Measurements from ENCODE around the gene PTP4A1. TPM values are rescaled to one million over a fixed set of nuclear protein-coding genes. Genes with fewer than 3 reads are reported as not detected.
"Not testable (repeated sequence)": the region's sequence is repeated elsewhere in the genome, so short reads cannot be mapped to it uniquely, and the experiment has no call there.

PTP4A1 gene
- 11.8 and 18.7 TPM in 2 replicates for total RNA-seq
- polyA plus RNA-seq: 62.2 and 65.8 TPM in 2 replicates

DNA sequence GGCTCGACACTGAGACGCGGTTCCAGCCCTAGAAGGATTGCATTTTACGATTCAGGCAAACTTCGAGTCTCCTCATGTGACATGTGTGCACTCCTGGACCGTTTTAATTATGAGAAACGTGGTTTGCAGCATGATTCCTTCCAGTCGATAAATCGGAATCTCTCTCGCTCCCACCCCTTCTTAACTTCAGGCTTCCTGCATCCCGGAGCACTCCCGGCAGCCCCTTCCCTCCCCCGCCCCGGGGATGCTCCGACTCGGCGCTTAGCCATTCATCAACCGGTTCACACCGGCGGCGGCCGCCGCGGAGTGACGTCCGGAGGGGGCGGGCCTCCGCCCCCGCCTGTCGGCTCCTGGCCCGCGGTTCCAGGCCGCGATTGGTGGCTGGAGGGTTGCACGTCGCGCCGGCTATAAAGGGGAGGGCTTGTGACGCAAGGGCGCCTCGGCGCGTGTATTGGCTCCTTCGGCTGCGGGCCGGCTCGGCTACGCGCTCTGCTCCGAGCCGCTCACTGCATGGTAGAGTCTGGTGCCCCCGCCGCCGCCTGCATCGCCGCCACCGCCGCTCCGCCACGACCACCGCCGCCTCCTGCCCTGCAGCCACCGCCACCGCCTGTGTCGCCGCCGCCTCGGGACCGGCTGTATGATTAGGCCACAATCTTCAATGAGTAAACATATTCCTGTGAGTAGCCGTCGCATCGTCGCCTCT, at the start of gene PTP4A1, which contains the start of gene LOC128125822:
Gene PTP4A1, plus strand, starts transcription at position 437 of the 703 bp plus-strand sequence. CDS start 4,401 bp downstream, outside the sequence.
Gene LOC128125822, plus strand, starts transcription at position 437 of the 703 bp plus-strand sequence.
- Histone ChIP-seq H3K9me3 (ENCODE audit: low read depth) (no peaks in the 10 kb centered on the region), H3K4me1 (ENCODE audit: low read depth) (peaks cover 26% of the 10 kb centered on the region), H3K27me3 (no peaks in the 10 kb centered on the region), H3K27ac (peak within 1 kb of the TSS; percentile 95), H3K36me3 (peaks cover 9% of the 10 kb centered on the region), H3K4me3 (peak within 1 kb of the TSS; percentile 95)
- peak; percentile 98 to 99 for DNase-seq (ENCODE audit: low read depth in 1 of 2, low spot score in 1 of 2)
- TF ChIP-seq, protein P1, sequence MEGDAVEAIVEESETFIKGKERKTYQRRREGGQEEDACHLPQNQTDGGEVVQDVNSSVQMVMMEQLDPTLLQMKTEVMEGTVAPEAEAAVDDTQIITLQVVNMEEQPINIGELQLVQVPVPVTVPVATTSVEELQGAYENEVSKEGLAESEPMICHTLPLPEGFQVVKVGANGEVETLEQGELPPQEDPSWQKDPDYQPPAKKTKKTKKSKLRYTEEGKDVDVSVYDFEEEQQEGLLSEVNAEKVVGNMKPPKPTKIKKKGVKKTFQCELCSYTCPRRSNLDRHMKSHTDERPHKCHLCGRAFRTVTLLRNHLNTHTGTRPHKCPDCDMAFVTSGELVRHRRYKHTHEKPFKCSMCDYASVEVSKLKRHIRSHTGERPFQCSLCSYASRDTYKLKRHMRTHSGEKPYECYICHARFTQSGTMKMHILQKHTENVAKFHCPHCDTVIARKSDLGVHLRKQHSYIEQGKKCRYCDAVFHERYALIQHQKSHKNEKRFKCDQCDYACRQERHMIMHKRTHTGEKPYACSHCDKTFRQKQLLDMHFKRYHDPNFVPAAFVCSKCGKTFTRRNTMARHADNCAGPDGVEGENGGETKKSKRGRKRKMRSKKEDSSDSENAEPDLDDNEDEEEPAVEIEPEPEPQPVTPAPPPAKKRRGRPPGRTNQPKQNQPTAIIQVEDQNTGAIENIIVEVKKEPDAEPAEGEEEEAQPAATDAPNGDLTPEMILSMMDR (IDR thresholded peaks at IDR 0.05; ENCODE audit: low read depth, low read length): no peak

DNA sequence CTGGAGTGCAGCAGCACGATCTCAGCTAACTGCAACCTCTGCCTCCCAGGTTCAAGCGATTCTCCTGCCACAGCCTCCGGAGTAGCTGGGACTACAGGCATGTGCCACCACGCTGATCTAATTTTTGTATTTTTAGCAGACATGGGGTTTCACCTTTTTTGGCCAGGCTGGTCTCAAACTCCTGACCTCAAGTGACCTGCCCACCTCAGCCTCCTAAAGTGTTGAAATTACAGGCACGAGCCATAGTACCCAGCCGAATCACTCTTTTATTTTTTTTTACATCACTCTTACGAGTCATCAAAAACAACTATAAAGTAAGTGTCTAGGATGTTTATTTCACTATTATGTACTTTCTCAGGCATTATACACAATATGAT, 49.4 kb upstream of the PTP4A1 start:
- not testable (repeated sequence) for H3K4me1 ChIP-seq (ENCODE audit: low read depth); H3K27ac ChIP-seq; H3K9me3 ChIP-seq (ENCODE audit: low read depth); H3K4me3 ChIP-seq; H3K27me3 ChIP-seq; H3K36me3 ChIP-seq; DNase-seq (ENCODE audit: low read depth in 1 of 2, low spot score in 1 of 2)

DNA sequence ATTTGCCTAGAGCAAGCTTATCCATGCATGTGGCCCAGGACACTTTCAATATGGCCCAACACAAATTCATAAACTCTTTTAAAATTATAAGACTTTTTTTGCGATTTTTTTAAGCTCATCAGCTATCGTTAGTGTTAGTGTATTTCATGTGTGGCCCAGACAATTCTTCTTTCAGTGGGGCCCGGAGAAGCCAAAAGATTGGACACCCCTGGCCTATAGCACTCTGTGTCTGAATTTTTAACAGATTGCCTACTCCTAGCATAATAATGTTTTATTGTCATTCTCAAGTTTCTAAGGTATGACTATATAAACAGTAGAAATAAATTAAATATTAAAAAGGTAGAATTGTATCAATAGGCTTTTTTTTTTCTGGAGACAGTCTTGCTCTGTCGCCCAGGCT, 48.6 kb upstream of the PTP4A1 start:
- TF ChIP-seq, protein P1 (IDR thresholded peaks at IDR 0.05; ENCODE audit: low read depth, low read length): no peak
- no peak for DNase-seq (ENCODE audit: low read depth in 1 of 2, low spot score in 1 of 2)
- Histone ChIP-seq H3K27ac (no peak overlapping the region), H3K4me3 (no peak overlapping the region), H3K9me3 (ENCODE audit: low read depth) (no peaks in the 10 kb centered on the region), H3K36me3 (no peaks in the 10 kb centered on the region), H3K4me1 (ENCODE audit: low read depth) (no peaks in the 10 kb centered on the region), H3K27me3 (no peaks in the 10 kb centered on the region)

DNA sequence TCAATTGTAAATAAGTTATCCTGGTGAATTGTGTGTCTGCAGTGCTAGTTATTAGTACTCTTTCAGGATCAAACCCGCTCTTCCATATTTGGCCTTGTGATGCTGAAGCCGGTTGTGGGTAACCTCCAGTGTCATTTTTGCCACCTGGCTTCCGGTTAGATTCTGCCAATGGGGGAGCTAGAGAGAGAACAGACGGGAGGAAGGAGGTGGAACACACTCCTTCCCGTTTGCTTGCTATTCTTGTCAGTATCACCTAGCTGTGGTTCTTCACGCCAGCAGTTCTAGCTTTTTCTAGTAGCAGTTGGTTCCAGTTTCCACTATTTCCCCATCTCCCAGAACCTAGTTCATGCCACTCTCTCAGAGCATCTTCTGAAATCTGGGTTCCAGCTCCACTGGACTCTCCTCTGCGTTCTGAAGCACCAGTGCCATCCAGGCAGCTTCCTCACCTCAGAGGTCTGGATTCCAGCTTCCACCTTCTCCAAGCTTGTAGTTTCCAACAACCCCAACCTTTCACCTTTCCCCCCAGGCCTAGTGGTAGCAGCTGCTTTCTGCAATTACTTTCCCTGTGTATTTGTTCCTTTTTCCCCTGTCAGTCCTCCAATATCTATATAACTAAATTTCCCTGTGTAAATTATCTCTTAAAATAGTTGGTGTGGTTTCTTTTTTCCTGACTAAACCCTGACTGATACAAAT, 46.9 kb upstream of the PTP4A1 start:
- TF ChIP-seq, protein P1 (IDR thresholded peaks at IDR 0.05; ENCODE audit: low read depth, low read length): no peak
- Histone ChIP-seq H3K27ac (no peak overlapping the region), H3K27me3 (no peaks in the 10 kb centered on the region), H3K4me3 (no peak overlapping the region), H3K9me3 (ENCODE audit: low read depth) (no peaks in the 10 kb centered on the region), H3K36me3 (no peaks in the 10 kb centered on the region), H3K4me1 (ENCODE audit: low read depth) (no peaks in the 10 kb centered on the region)
- no peak for DNase-seq (ENCODE audit: low read depth in 1 of 2, low spot score in 1 of 2)

DNA sequence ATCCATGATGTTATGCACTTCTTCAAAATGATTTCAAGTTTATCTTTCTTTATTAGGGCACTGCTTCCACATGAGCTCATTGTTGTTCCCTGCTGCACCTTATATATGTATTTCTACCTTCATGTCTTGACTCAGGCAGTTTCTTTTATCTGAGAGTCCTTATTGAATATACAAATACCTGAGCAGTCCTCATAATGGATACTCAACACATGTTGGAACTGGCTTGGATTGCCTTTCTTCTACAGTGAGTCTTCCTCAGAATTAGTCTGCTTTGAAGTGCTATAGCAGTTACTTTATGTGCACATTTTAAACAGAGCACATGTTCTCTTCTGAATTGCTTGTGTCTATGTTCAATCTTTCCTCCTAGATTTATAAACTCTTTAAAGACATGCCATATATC, 45.3 kb upstream of the PTP4A1 start:
- TF ChIP-seq, protein P1 (IDR thresholded peaks at IDR 0.05; ENCODE audit: low read depth, low read length): no peak
- Histone ChIP-seq H3K36me3 (no peaks in the 10 kb centered on the region), H3K27ac (no peak overlapping the region), H3K27me3 (no peaks in the 10 kb centered on the region), H3K9me3 (ENCODE audit: low read depth) (no peaks in the 10 kb centered on the region), H3K4me3 (no peak overlapping the region), H3K4me1 (ENCODE audit: low read depth) (no peaks in the 10 kb centered on the region)
- DNase-seq (ENCODE audit: low read depth in 1 of 2, low spot score in 1 of 2): no peak
